Dedifferentiated amniotic fluid mesenchymal stem cell (primary cell): ENCODE measurements around the gene MYO1F.
"Not testable (repeated sequence)": the region's sequence is repeated elsewhere in the genome, so short reads cannot be mapped to it uniquely, and the experiment has no call there.

Experiments used
- DNase-seq: peaks from one replicate; pipeline ENCODE4 v3.0.0-alpha.2; 2016; ENCODE audit errors: extremely low spot score

MYO1F gene

GRCh38 chr19:8564866-8565265, 12.4 kb downstream of the MYO1F start:
- not testable (repeated sequence) for DNase-seq

GRCh38 chr19:8561075-8561764, 16.0 kb downstream of the MYO1F start:
- DNase-seq: no peak

- no peak for DNase-seq
Measured at GRCh38 chr19:8558325-8558724, 18.9 kb downstream of the MYO1F start.

- no peak for DNase-seq
Measured at GRCh38 chr19:8557642-8558238, 19.5 kb downstream of the MYO1F start.

- DNase-seq: not testable (repeated sequence)
Measured at GRCh38 chr19:8553729-8554128, 23.5 kb downstream of the MYO1F start.

GRCh38 chr19:8552810-8553209, 24.4 kb downstream of the MYO1F start:
- no peak for DNase-seq

- no peak for DNase-seq
Measured at GRCh38 chr19:8550070-8550469, 27.2 kb downstream of the MYO1F start.

GRCh38 chr19:8545743-8546142, 31.5 kb downstream of the MYO1F start:
- DNase-seq: no peak

GRCh38 chr19:8544168-8544567, 33.1 kb downstream of the MYO1F start:
- no peak for DNase-seq

- no peak for DNase-seq
Measured at GRCh38 chr19:8539621-8540149, 37.6 kb downstream of the MYO1F start.

- no peak for DNase-seq
Measured at GRCh38 chr19:8537099-8537498, 40.1 kb downstream of the MYO1F start.

- no peak for DNase-seq
Measured at GRCh38 chr19:8536282-8536681, 41.0 kb downstream of the MYO1F start.

GRCh38 chr19:8532225-8532624, 45.0 kb downstream of the MYO1F start:
- no peak for DNase-seq

- no peak for DNase-seq
Measured at GRCh38 chr19:8531470-8531869, 45.8 kb downstream of the MYO1F start.

GRCh38 chr19:8530061-8530679, 47.1 kb downstream of the MYO1F start:
- DNase-seq: no peak

- DNase-seq: no peak
Measured at GRCh38 chr19:8529369-8530006, 47.8 kb downstream of the MYO1F start.

- no peak for DNase-seq
Measured at GRCh38 chr19:8528500-8528899, 48.7 kb downstream of the MYO1F start.

- DNase-seq: peak; percentile 92
Measured at GRCh38 chr19:8526345-8527091, 50.7 kb downstream of the MYO1F start.

- DNase-seq: no peak
Measured at GRCh38 chr19:8525401-8525684, 51.9 kb downstream of the MYO1F start.

- DNase-seq: no peak
Measured at GRCh38 chr19:8519388-8519787, 57.9 kb downstream of the MYO1F start.

- no peak for DNase-seq
Measured at GRCh38 chr19:8518536-8518935, 58.7 kb downstream of the MYO1F start.
